ENCODE results near the gene AGAP1.

AGAP1 gene

DNA sequence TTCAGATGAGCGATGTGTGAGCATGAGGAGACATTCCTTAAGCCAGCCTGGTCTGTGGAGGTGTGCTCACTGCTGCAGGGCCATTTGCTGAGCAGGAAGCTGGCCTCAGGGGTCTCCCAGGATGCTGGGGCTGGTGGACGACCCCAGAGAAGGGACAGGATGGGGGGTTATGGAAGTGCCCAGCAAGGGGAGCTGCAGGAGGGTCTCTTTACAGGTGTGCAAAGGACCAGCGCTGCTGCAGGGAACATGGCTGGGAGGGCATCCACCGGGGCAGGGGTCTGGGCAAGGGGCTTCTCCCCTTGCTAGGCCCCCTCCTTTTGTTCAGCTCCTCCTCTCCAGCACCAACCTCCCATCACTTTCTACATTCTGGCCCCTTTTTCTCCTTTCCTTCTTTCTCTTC lies 489.2 kb downstream of the AGAP1 start:
- no peak for DNase-seq

DNA sequence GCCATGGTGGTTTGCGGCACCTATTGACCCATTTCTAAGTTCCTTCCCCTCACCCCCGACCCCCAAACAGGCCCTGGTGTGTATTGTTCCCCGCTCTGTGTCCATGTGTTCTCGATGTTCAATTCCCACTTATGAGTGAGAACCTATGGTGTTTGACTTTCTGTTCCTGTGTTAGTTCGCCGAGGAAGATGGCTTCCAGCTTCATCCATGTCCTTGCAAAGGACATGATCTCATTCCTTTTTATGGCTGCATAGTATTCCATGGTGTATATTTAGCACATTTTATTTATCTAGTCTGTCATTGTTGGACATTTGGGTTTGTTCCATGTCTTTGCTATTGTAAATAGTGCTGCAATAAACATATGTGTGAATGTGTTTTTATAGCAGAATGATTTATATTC lies 490.7 kb downstream of the AGAP1 start:
- no peak for DNase-seq

DNA sequence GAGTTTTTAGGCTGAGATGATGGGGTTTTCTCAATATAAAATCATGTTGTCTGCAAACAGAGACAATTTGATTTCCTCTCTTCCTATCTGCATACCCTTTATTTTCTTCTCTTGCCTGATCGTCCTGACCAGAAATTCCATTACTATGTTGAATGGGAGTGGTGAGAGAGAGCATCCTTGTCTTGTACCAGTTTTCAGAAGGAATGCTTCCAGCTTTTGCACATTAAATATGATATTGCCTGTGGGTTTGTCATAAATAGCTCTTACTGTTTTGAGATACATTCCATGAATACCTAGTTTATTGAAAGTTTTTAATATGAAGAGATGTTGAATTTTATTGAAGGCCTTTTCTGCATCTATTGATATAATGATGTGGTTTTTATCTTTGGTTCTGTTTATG lies 492.5 kb downstream of the AGAP1 start:
- no peak for DNase-seq

DNA sequence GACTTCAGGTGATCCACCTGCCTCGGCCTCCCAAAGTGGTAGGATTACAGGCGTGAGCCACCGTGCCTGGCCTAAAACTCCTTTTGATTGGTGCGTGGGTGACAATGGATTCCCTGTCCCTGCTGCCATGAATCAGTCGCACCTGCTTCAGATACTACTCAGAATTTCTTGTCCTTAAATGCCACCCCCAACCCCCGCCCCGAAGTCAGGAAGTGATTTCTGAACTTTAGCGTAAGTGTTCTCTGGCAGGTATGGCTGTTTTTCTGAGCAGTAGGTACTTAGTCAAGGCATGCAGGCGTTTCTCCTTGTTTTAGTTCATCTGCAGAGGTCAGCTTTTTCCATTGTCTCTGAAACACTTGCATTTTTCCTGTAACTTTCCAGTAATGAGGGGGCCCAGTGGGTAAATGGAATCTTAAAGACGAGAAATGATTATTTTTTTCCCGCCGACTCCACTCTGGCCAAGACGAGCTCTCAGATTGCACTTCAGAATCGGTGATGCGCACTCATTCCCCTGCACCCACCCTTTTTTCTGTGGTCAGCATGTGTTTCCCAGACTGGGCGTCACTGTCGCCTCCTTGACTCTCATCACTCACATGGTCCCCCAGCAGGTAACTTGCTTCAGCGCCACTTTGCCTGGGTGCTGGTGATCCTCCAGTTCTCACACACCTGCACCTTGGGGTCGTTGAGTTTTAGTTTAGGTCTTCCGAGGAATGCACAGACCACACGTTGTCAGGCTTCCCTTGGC lies 494.6 kb downstream of the AGAP1 start:
- no peak for DNase-seq

GRCh38 chr2:235989591-235989990 lies 495.7 kb downstream of the AGAP1 start:
- no peak for DNase-seq

DNA sequence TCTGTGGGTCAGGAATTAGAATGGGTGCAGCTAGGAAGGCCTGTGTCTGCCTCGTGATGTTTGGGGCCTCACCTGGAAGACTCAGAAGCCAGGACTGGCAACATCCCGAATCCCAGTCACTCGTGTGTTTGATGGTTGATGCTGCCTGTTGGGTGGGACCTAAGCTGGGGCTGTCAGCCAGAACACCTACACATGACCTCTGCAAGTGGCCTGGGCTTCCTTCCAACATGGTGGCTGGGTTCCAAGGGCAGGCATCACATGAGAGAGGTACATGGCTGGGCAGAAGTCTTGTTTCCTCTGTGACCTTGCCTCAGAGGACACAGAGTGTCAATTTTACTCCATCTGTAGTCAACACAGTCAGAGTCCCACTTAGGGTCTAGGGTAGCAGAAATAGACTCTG lies 496.5 kb downstream of the AGAP1 start:
- no peak for DNase-seq

- no peak for DNase-seq
Measured at GRCh38 chr2:235992024-235992423, 498.2 kb downstream of the AGAP1 start.

GRCh38 chr2:235996419-235996818 lies 502.6 kb downstream of the AGAP1 start:
- DNase-seq = no peak

- no peak for DNase-seq
Measured at GRCh38 chr2:235999011-235999410, 505.2 kb downstream of the AGAP1 start.

GRCh38 chr2:236001166-236001828 lies 507.5 kb downstream of the AGAP1 start:
- DNase-seq = no peak

DNA sequence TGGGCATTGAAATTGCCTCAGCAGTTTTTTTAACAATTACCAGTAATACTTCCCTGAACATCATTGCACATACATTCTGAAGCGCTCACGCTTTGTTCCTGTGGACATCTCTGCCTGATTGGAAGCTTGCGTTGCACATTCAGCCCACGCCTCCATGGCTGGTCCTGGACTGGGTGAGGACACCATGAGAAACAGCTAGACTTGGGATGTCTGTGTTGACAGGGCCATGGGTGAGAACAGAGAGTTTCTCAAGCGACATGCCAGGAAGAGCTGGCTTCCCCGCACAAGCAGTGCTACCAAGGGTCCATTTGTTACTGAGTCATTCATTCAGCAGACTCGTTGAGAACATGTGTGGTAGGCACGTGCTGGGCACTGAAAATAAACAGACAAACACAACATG lies 508.0 kb downstream of the AGAP1 start:
- DNase-seq = no peak

GRCh38 chr2:236008006-236008405 lies 514.2 kb downstream of the AGAP1 start:
- no peak for DNase-seq

DNA sequence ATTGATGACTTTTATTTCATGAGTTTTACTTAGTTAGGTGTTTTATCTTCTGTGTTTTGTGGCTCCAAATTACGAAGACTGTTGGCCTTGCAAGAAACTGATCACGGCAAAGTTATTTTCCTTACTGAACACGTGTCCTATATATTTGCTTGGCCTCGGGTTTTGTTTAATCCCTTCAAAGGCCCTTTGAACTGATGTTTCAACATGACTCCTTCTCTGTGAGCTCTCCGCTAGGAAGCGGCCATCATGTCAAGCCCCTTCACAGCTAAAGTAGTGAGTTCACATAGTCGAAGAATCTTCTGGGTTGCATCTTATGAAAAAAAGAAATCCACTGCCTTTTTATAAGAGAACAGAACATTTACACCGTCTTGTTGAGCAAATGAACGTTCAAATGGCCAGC lies 515.0 kb downstream of the AGAP1 start:
- no peak for DNase-seq

DNA sequence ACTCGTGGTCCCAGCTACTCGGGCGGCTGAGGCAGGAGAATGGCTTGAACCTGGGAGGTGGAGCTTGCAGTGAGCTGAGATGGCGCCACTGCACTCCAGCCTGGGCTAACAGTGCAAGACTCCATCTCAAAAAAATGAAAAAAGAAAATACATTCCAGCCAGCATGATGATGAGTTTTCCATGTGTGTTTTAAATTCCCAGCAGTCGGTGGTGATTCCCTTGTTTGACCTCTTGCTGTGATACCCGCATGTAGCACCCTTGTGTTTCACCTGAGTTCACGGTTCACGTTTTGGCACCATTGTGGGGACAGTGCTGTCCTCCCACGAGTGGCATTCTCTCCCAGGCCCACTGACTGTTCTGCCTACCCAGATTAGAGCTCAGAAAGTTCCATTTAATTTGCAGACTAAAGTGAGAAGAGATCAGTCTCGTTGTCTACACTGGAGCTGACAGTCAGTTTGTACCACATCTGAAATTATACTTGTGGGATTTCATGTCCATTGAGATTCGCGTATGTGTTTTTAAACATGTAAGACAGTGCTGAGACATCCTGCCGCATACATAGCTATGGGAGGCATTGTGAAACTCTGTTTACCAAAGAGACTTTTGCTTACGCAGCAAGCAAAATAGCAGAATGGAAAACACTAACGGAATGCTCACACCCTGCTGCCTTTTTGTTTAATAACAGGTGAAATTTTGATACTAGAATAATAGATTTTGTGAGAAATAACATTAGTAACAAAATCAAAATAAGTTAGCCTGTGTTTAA lies 517.3 kb downstream of the AGAP1 start:
- DNase-seq = no peak

- no peak for DNase-seq
Measured at GRCh38 chr2:236012155-236012554, 518.3 kb downstream of the AGAP1 start.

DNA sequence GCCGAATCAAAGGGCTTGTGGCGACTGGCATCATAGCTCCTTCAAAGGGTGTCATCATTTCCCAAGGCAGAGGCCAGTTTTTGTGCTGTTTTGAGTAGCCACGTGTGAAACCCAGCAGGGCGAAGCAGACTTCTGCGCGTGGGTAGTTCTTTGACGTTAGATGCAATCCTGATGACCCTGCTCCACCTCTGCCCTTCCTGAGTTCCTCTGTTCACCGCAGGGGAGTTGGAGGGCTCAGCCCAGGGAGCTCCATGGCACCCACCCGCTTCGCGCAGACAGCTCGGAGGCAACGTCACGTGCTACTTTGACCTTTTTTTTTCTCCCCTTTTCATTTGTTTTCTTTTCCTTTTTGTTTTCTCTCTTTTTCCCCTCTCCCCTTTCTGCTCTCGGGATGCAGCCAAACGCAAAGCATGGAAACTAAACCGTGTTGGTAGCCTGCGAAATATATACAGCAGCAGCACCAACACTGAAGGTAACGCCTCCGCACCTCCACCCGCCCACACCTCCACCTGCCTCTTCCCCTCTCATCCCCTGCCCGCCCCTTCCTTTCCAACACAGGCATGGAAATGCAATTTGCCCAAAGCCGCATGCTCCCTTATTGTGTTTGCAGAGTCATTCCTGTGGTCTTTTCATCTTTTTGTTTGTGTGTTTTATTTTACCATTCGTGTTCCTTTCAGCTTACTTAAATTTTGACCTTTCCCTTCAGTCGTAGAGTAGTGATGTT lies 520.7 kb downstream of the AGAP1 start:
- DNase-seq = no peak

GRCh38 chr2:236015171-236015570 lies 521.3 kb downstream of the AGAP1 start:
- DNase-seq = no peak

GRCh38 chr2:236016496-236016895 lies 522.7 kb downstream of the AGAP1 start:
- DNase-seq = no peak

- no peak for DNase-seq
Measured at GRCh38 chr2:236017446-236017845, 523.6 kb downstream of the AGAP1 start.

DNA sequence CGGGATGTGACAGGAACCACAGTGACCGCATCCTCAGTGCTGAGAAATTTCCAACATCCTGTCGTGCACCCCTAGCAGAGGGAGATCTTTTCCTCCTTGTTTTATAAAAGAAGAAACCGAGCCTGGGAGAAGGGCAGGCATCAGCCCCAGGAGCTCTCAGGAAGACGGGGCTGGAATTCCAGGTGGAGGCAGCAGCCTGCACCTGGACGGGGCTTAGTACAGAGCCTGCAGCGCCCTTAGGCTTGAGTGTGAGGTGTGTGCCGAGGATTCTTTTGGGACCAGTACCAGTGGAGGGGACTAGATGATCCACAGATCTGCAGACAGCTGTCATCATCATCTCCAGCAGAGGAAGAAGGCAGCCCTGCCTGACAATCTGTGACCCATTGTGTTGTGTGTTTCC lies 525.6 kb downstream of the AGAP1 start:
- DNase-seq = no peak

GRCh38 chr2:236021499-236022057 lies 527.7 kb downstream of the AGAP1 start:
- no peak for DNase-seq

GRCh38 chr2:236022128-236022527 lies 528.3 kb downstream of the AGAP1 start:
- DNase-seq = no peak

- no peak for DNase-seq
Measured at GRCh38 chr2:236025892-236026291, 532.0 kb downstream of the AGAP1 start.

Data from NCI-H2227 treated with DMSO at 0.1 percent for 48 hours (cell line).